Mesothelial cell of epicardium (in vitro differentiated cells): ENCODE results near the gene MPV17L2. TPM values are rescaled to one million over a fixed set of nuclear protein-coding genes. Genes with fewer than 3 reads are reported as not detected.

Source experiments
- DNase-seq, 2 experiments: peaks; one replicate each; pipeline ENCODE4 v3.0.0; 2021; ENCODE audit warnings: low spot score in 2 of 2; ENCODE audit not compliant: unreplicated experiment in 2 of 2
- H3K27ac Mint-ChIP-seq: 2 replicates; pipeline ENCODE4 v1.8.0; 2021; ENCODE audit warnings: mixed read lengths
- H3K27me3 Mint-ChIP-seq: 2 replicates; pipeline ENCODE4 v1.8.0; 2021; ENCODE audit warnings: low read depth, mixed read lengths
- H3K36me3 Mint-ChIP-seq: 2 replicates; pipeline ENCODE4 v1.8.0; 2021; ENCODE audit warnings: mixed read lengths
- H3K4me1 Mint-ChIP-seq: 2 replicates; pipeline ENCODE4 v1.8.0; 2021; ENCODE audit warnings: mixed read lengths
- H3K4me3 Mint-ChIP-seq: 2 replicates; pipeline ENCODE4 v1.8.0; 2021; ENCODE audit warnings: mild to moderate bottlenecking, moderate library complexity, mixed read lengths
- H3K9me3 Mint-ChIP-seq: 2 replicates; pipeline ENCODE4 v1.8.0; 2021; ENCODE audit warnings: mixed read lengths
- CTCF ChIP-seq: fragments of 200-600 bp; sonication (generic); IDR thresholded peaks from one replicate; pipeline ENCODE4 v1.5.0; 2021; ENCODE audit warnings: antibody characterized with exemption; ENCODE audit not compliant: unreplicated experiment
- total RNA-seq: library from RNA; stranded (reverse); gene quantifications from 3 replicates; pipeline ENCODE4 v1.2.1, GENCODE V29; 2021

Gene MPV17L2
- total RNA-seq, 1 donor from 2014 or later: 8.2 TPM

- Mint-ChIP-seq H3K27me3 (peaks cover 25% of the 10 kb centered on the region), H3K9me3 (no peaks in the 10 kb centered on the region), H3K27ac (peak overlapping the region; percentile 25), H3K36me3 (peaks cover 30% of the 10 kb centered on the region), H3K4me1 (peaks cover 11% of the 10 kb centered on the region), H3K4me3 (no peak overlapping the region)
- no peak for DNase-seq
- TF ChIP-seq CTCF: no peak
Measured at GRCh38 chr19:18170714-18171255, 22.2 kb upstream of the MPV17L2 start.

GRCh38 chr19:18171605-18172327 lies 21.3 kb upstream of the MPV17L2 start:
- Mint-ChIP-seq H3K36me3 (peaks cover 25% of the 10 kb centered on the region), H3K4me3 (no peak overlapping the region), H3K4me1 (peaks cover 11% of the 10 kb centered on the region), H3K27ac (no peak overlapping the region), H3K9me3 (no peaks in the 10 kb centered on the region), H3K27me3 (peaks cover 32% of the 10 kb centered on the region)
- no peak for DNase-seq
- TF ChIP-seq CTCF: no peak

GRCh38 chr19:18172331-18173053 lies 20.5 kb upstream of the MPV17L2 start:
- no peak for DNase-seq
- Mint-ChIP-seq H3K9me3 (no peaks in the 10 kb centered on the region), H3K4me3 (no peak overlapping the region), H3K27ac (no peak overlapping the region), H3K36me3 (peaks cover 25% of the 10 kb centered on the region), H3K4me1 (peaks cover 11% of the 10 kb centered on the region), H3K27me3 (peaks cover 37% of the 10 kb centered on the region)
- TF ChIP-seq CTCF: no peak

- TF ChIP-seq CTCF: no peak
- H3K36me3 Mint-ChIP-seq: peaks cover 21% of the 10 kb centered on the region
- H3K4me1 Mint-ChIP-seq: peaks cover 11% of the 10 kb centered on the region
- DNase-seq: no peak
- no peak overlapping the region for H3K27ac Mint-ChIP-seq
- H3K9me3 Mint-ChIP-seq: no peaks in the 10 kb centered on the region
- peak overlapping the region; percentile 24 for H3K4me3 Mint-ChIP-seq
- peaks cover 43% of the 10 kb centered on the region for H3K27me3 Mint-ChIP-seq
Measured at GRCh38 chr19:18173054-18173571, 19.9 kb upstream of the MPV17L2 start.

GRCh38 chr19:18173572-18174288 lies 19.3 kb upstream of the MPV17L2 start, which contains the start of gene IFI30:
TSS of gene IFI30 (plus strand) at chr19:18173813. CDS start at chr19:18173842, 29 bp downstream.
- H3K4me1 Mint-ChIP-seq: peaks cover 11% of the 10 kb centered on the region
- no peak within 1 kb of the TSS for H3K27ac Mint-ChIP-seq
- H3K36me3 Mint-ChIP-seq: peaks cover 18% of the 10 kb centered on the region
- H3K27me3 Mint-ChIP-seq: peaks cover 46% of the 10 kb centered on the region
- H3K4me3 Mint-ChIP-seq: peak within 1 kb of the TSS; percentile 70
- TF ChIP-seq CTCF: no peak
- DNase-seq: no peak
- H3K9me3 Mint-ChIP-seq: no peaks in the 10 kb centered on the region
